Activated naive CD8-positive, alpha-beta T cell treated with anti-CD3 and anti-CD28 coated beads for 36 hours (primary cell): ENCODE measurements around the gene FANCE. TPM values are rescaled to one million over a fixed set of nuclear protein-coding genes. Genes with fewer than 3 reads are reported as not detected.
A peak's percentile ranks its signal among the peaks of the same experiment; 100 is the strongest.

ENCODE experiments used
- DNase-seq: peaks from one replicate; pipeline ENCODE4 v3.0.0; 2021
- H3K27ac Mint-ChIP-seq: one replicate; pipeline ENCODE4 v1.8.0; 2022; ENCODE audit warnings: mild to moderate bottlenecking, moderate library complexity, mixed read lengths
- H3K27me3 Mint-ChIP-seq: one replicate; pipeline ENCODE4 v1.8.0; 2022; ENCODE audit warnings: mild to moderate bottlenecking, mixed read lengths
- H3K36me3 Mint-ChIP-seq: one replicate; pipeline ENCODE4 v1.8.0; 2021; ENCODE audit warnings: mild to moderate bottlenecking, mixed read lengths
- H3K4me1 Mint-ChIP-seq: one replicate; pipeline ENCODE4 v1.8.0; 2021; ENCODE audit warnings: mixed read lengths
- H3K4me3 Mint-ChIP-seq: one replicate; pipeline ENCODE4 v1.8.0; 2022; ENCODE audit warnings: mild to moderate bottlenecking, moderate library complexity, mixed read lengths
- H3K9me3 Mint-ChIP-seq: one replicate; pipeline ENCODE4 v1.8.0; 2022; ENCODE audit warnings: mixed read lengths
- total RNA-seq, 2 experiments: library from RNA; stranded (reverse); gene quantifications; one replicate each; pipeline ENCODE4 v1.2.3, GENCODE V29; 2021

The FANCE gene
- total RNA-seq, 2 experiments from 2014 or later = 18.6 to 19.1 TPM

GRCh38 chr6:35491558-35492257, 39.6 kb downstream of the FANCE start:
- Mint-ChIP-seq H3K4me1 (peaks cover 8% of the 10 kb centered on the region), H3K9me3 (no peaks in the 10 kb centered on the region), H3K4me3 (no peak overlapping the region)

GRCh38 chr6:35492258-35492973, 40.3 kb downstream of the FANCE start:
- H3K9me3 Mint-ChIP-seq = no peaks in the 10 kb centered on the region
- H3K27ac Mint-ChIP-seq = no peak overlapping the region
- peaks cover 8% of the 10 kb centered on the region for H3K4me1 Mint-ChIP-seq
- peaks cover 3% of the 10 kb centered on the region for H3K27me3 Mint-ChIP-seq
- no peak overlapping the region for H3K4me3 Mint-ChIP-seq
- no peaks in the 10 kb centered on the region for H3K36me3 Mint-ChIP-seq
- no peak for DNase-seq

More at GRCh38 chr6:35491558-35492257, 39.6 kb downstream of the FANCE start:
- Mint-ChIP-seq H3K27me3 (peaks cover 3% of the 10 kb centered on the region), H3K27ac (no peak overlapping the region), H3K36me3 (no peaks in the 10 kb centered on the region)
- DNase-seq = no peak

GRCh38 chr6:35492974-35493284, 40.8 kb downstream of the FANCE start:
- DNase-seq = no peak
- Mint-ChIP-seq H3K36me3 (no peaks in the 10 kb centered on the region), H3K9me3 (no peaks in the 10 kb centered on the region), H3K4me3 (no peak overlapping the region), H3K27ac (no peak overlapping the region), H3K4me1 (peaks cover 6% of the 10 kb centered on the region), H3K27me3 (peaks cover 3% of the 10 kb centered on the region)

GRCh38 chr6:35493307-35493983, 41.3 kb downstream of the FANCE start:
- Mint-ChIP-seq H3K27ac (no peak overlapping the region), H3K4me1 (peaks cover 4% of the 10 kb centered on the region), H3K27me3 (peaks cover 6% of the 10 kb centered on the region), H3K36me3 (peaks cover under 1% of the 10 kb centered on the region), H3K4me3 (no peak overlapping the region), H3K9me3 (no peaks in the 10 kb centered on the region)
- no peak for DNase-seq

GRCh38 chr6:35494161-35494563, 42.0 kb downstream of the FANCE start:
- Mint-ChIP-seq H3K27me3 (peaks cover 10% of the 10 kb centered on the region), H3K27ac (no peak overlapping the region), H3K9me3 (no peaks in the 10 kb centered on the region), H3K4me1 (peaks cover 8% of the 10 kb centered on the region), H3K36me3 (peaks cover 3% of the 10 kb centered on the region), H3K4me3 (no peak overlapping the region)
- DNase-seq = no peak

DNA sequence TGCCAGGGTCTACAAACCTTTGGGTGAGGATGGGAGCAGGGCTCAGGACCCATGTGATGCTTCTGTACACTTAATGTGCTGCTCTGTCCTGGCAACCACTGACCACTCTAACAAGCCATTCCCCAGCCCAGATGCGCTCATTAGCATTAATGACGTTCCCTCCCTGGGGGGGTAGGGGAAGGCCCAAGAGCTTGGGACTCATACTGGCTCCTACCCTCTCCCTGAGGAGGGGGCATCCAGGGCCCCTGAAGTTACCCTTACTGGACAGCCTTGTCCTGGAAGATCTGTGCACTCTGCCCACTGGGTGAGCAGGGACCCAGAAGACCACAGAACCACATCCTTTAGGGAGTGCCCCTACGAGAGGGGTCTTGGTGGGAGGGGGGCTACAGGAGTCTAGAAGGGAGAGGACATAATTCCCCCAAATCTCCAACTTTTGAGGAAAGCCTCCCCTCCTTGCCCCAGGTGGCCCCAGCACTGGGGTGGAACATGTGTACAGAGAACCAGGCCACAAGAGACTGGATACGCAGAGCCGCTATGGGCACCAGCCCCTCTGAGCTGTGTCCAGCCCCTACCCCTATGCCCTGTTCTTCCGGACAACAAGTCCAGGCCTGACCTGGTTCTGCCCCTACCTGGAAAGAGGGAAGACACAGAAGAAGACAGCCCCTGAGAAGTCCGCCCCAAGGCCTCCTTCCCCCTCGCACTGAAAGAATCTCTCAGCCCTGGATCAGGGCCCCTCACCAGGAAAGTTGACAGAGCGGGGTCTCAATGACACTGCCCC, 43.3 kb downstream of the FANCE start:
- Mint-ChIP-seq H3K27ac (no peak overlapping the region), H3K27me3 (peaks cover 10% of the 10 kb centered on the region), H3K4me3 (peak overlapping the region; percentile 44), H3K36me3 (peaks cover 3% of the 10 kb centered on the region), H3K9me3 (no peaks in the 10 kb centered on the region), H3K4me1 (peaks cover 8% of the 10 kb centered on the region)
- no peak for DNase-seq

DNA sequence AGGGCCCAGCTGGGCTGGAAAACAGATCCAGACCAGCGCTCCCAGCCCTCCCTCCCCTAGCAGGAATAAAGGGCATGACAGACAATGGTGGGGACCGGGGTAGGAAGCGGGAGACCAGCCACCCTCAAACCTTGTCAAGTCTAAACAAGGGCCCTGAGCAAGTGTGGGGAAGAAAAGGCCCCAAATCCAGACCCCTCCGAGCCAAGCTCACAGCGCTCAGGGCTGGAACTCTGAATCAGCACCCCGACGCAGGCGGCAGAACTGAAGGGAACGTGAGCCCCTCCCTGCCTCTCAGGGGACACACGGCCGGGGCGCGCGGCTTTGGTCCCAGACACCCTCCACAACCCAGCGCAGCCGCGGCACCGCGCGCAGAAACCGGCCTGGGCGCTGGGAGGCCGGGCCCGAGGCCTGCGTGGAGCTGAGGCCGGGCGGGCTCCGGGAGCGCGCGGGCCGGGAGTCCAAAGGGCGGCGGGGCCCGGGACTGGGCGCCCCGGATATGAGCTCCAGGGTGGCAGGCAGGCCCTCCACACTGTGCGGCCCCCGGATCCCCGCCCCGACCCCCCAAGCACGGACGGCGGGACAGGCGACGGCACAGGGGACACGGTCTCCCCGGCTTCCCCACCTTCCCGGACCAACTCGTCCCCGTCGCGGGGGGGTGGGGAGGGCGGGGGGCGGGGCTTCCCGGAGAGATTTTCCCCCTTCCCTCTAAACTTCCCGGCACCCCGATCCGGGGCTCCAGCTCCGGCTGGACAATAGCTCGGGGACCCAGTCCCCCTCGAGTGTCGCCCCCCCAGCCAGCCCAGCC, 44.1 kb downstream of the FANCE start:
- Mint-ChIP-seq H3K36me3 (peaks cover 3% of the 10 kb centered on the region), H3K27me3 (peaks cover 8% of the 10 kb centered on the region), H3K27ac (no peak overlapping the region), H3K9me3 (no peaks in the 10 kb centered on the region), H3K4me3 (peak overlapping the region; percentile 44), H3K4me1 (peaks cover 8% of the 10 kb centered on the region)
- no peak for DNase-seq

DNA sequence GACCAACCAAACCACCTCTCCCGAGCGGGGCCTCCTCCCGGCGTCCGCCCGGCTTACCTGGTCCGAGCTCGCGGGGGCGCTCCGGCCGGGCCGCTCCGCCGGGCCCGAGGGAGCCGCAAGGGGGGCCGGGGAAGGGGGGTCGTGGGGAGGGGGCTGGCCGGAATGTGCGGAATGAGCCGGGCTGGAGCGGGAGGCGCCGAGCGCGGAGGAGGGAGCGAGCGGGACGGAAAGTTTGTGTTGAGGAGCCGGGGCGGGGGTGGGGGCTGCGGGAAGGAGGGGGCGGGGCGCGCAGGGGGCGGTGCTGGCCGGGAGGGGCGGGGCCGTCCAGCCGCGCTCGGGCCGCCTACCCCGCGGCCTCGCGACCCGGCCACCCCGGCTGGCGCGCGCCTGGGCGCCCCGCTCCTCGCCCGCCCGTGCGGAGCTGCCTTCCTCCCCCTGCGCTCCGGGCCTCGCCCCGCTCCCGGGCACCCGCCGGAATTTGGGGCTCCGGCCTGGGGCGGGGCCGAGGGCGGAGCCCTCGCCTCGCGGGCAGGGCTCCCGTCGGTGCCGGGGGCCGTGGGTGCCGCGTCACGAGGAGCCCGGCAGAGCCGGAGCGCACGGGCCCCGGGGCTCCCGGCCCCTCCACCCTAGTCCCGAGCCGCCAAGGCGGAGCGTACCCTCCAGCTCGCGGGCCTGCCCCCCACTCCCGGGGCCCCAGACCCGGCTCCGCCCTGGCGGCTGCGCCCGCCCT, 44.9 kb downstream of the FANCE start, which contains the start of gene TEAD3:
Gene TEAD3 (minus strand): TSS at position 239 of the 730 bp plus-strand sequence.
- Mint-ChIP-seq H3K36me3 (peaks cover 3% of the 10 kb centered on the region), H3K9me3 (no peaks in the 10 kb centered on the region), H3K27ac (peak within 1 kb of the TSS; percentile 80), H3K4me3 (peak within 1 kb of the TSS; percentile 78), H3K4me1 (peaks cover 8% of the 10 kb centered on the region), H3K27me3 (peaks cover 10% of the 10 kb centered on the region)
- DNase-seq = peak; percentile 68

GRCh38 chr6:35497571-35498421, 45.7 kb downstream of the FANCE start:
- peak overlapping the region; percentile 78 for H3K4me3 Mint-ChIP-seq
- peak overlapping the region; percentile 80 for H3K27ac Mint-ChIP-seq
- peak; percentile 50 for DNase-seq
- H3K36me3 Mint-ChIP-seq = peaks cover 3% of the 10 kb centered on the region
- H3K27me3 Mint-ChIP-seq = peaks cover 14% of the 10 kb centered on the region
- no peaks in the 10 kb centered on the region for H3K9me3 Mint-ChIP-seq
- H3K4me1 Mint-ChIP-seq = peaks cover 8% of the 10 kb centered on the region

GRCh38 chr6:35498422-35499067, 46.4 kb downstream of the FANCE start:
- Mint-ChIP-seq H3K27ac (peak overlapping the region; percentile 80), H3K4me3 (peak overlapping the region; percentile 78), H3K9me3 (no peaks in the 10 kb centered on the region), H3K4me1 (peaks cover 8% of the 10 kb centered on the region), H3K36me3 (peaks cover 3% of the 10 kb centered on the region), H3K27me3 (peaks cover 22% of the 10 kb centered on the region)
- DNase-seq = no peak

- H3K36me3 Mint-ChIP-seq = peaks cover 3% of the 10 kb centered on the region
- H3K27ac Mint-ChIP-seq = no peak overlapping the region
- no peak for DNase-seq
- no peak overlapping the region for H3K4me3 Mint-ChIP-seq
- H3K4me1 Mint-ChIP-seq = peaks cover 4% of the 10 kb centered on the region
- peaks cover 25% of the 10 kb centered on the region for H3K27me3 Mint-ChIP-seq
- H3K9me3 Mint-ChIP-seq = no peaks in the 10 kb centered on the region
These were observed 47.2 kb downstream of the FANCE start for GRCh38 chr6:35499372-35499771.

DNA sequence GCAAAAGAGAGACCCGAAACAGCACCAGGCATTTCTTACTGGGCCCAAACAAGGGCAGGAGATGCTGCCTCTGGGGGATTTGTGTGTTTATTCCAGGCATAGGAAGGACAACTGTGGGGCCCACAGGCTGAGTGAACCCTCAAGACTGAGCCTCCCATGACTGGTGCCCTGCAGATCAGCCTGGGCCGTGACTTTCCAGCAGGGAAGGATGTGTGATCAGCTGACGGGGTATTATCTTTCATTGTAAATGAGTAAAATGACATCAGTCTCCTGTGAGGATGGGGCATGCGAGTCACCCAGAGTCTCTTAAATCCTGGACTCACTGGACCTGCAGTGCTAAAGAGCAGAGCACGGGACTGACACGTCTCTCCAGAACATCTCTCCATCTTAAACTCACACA, 48.6 kb downstream of the FANCE start:
- Mint-ChIP-seq H3K9me3 (no peaks in the 10 kb centered on the region), H3K36me3 (peaks cover 3% of the 10 kb centered on the region), H3K4me3 (no peak overlapping the region), H3K27ac (no peak overlapping the region), H3K4me1 (peaks cover 4% of the 10 kb centered on the region), H3K27me3 (peaks cover 29% of the 10 kb centered on the region)
- DNase-seq = no peak
